ENCODE measurements around the gene ADGRV1. TPM values are rescaled to one million over a fixed set of nuclear protein-coding genes. Genes with fewer than 3 reads are reported as not detected.

ADGRV1 gene
- total RNA-seq, 4 donors from 2014 or later: 2.5 to 7.5 (median 4.5) TPM

GRCh38 chr5:90803381-90803780 lies 244.8 kb downstream of the ADGRV1 start:
- Histone ChIP-seq H3K27ac (no peak overlapping the region), H3K36me3 (no peaks in the 10 kb centered on the region), H3K27me3 (no peaks in the 10 kb centered on the region), H3K4me1 (no peaks in the 10 kb centered on the region), H3K4me3 (no peak overlapping the region), H3K9me3 (no peaks in the 10 kb centered on the region)
- no peak for TF ChIP-seq POLR2AphosphoS5 (IDR thresholded peaks at IDR 0.05)
- TF ChIP-seq POLR2A (IDR thresholded peaks at IDR 0.05): no peak
- TF ChIP-seq CTCF (IDR thresholded peaks at IDR 0.05): no peak
- TF ChIP-seq EP300 (IDR thresholded peaks at IDR 0.05): no peak
- no peak for DNase-seq (ENCODE audit: low spot score in 2 of 2)
- 78% methylated on average over 4 of the region's 4 CpGs for WGBS

GRCh38 chr5:90803876-90804275 lies 245.3 kb downstream of the ADGRV1 start:
- no peaks in the 10 kb centered on the region for H3K4me1 ChIP-seq

GRCh38 chr5:90807496-90807895 lies 248.9 kb downstream of the ADGRV1 start:
- TF ChIP-seq POLR2AphosphoS5 (IDR thresholded peaks at IDR 0.05) (no peak), EP300 (IDR thresholded peaks at IDR 0.05) (no peak)
- 69% methylated on average over 6 of the region's 6 CpGs for WGBS
- Histone ChIP-seq H3K4me1 (no peaks in the 10 kb centered on the region), H3K27me3 (no peaks in the 10 kb centered on the region), H3K27ac (no peak overlapping the region), H3K9me3 (no peaks in the 10 kb centered on the region), H3K4me3 (no peak overlapping the region), H3K36me3 (no peaks in the 10 kb centered on the region)
- DNase-seq (ENCODE audit: low spot score in 2 of 2): no peak

More at GRCh38 chr5:90803876-90804275, 245.3 kb downstream of the ADGRV1 start:
- WGBS: 35% methylated on average over 2 of the region's 2 CpGs
- Histone ChIP-seq H3K27me3 (no peaks in the 10 kb centered on the region), H3K9me3 (no peaks in the 10 kb centered on the region), H3K27ac (no peak overlapping the region), H3K36me3 (no peaks in the 10 kb centered on the region), H3K4me3 (no peak overlapping the region)
- no peak for DNase-seq (ENCODE audit: low spot score in 2 of 2)
- TF ChIP-seq CTCF (IDR thresholded peaks at IDR 0.05) (no peak), POLR2AphosphoS5 (IDR thresholded peaks at IDR 0.05) (no peak), EP300 (IDR thresholded peaks at IDR 0.05) (no peak), POLR2A (IDR thresholded peaks at IDR 0.05) (no peak)

- Histone ChIP-seq H3K36me3 (no peaks in the 10 kb centered on the region), H3K9me3 (no peaks in the 10 kb centered on the region), H3K4me1 (no peaks in the 10 kb centered on the region), H3K27me3 (no peaks in the 10 kb centered on the region), H3K27ac (no peak overlapping the region), H3K4me3 (no peak overlapping the region)
- WGBS: 81% methylated on average over 4 of the region's 4 CpGs
- no peak for DNase-seq (ENCODE audit: low spot score in 2 of 2)
- TF ChIP-seq EP300 (IDR thresholded peaks at IDR 0.05) (no peak), CTCF (IDR thresholded peaks at IDR 0.05) (no peak), POLR2A (IDR thresholded peaks at IDR 0.05) (no peak), POLR2AphosphoS5 (IDR thresholded peaks at IDR 0.05) (no peak)
Observed at GRCh38 chr5:90809311-90810056, 250.9 kb downstream of the ADGRV1 start.

GRCh38 chr5:90810211-90810610 lies 251.6 kb downstream of the ADGRV1 start:
- TF ChIP-seq POLR2A (IDR thresholded peaks at IDR 0.05) (no peak), POLR2AphosphoS5 (IDR thresholded peaks at IDR 0.05) (no peak), EP300 (IDR thresholded peaks at IDR 0.05) (no peak), CTCF (IDR thresholded peaks at IDR 0.05) (no peak)
- H3K4me3 ChIP-seq: no peak overlapping the region
- no peaks in the 10 kb centered on the region for H3K36me3 ChIP-seq
- H3K4me1 ChIP-seq: no peaks in the 10 kb centered on the region
- WGBS: 70% methylated on average over 4 of the region's 4 CpGs
- no peaks in the 10 kb centered on the region for H3K9me3 ChIP-seq
- H3K27ac ChIP-seq: no peak overlapping the region
- no peak for DNase-seq (ENCODE audit: low spot score in 2 of 2)
- H3K27me3 ChIP-seq: no peaks in the 10 kb centered on the region
